Testis (tissue), 3 donors: ENCODE results near the gene CD1B. TPM values are rescaled to one million over a fixed set of nuclear protein-coding genes. Genes with fewer than 3 reads are reported as not detected.

ENCODE experiments used
- DNase-seq: peaks from one replicate; pipeline ENCODE4 v3.0.0-alpha.2; 2019
- H3K27ac ChIP-seq, 2 donors: fragments of 200-600 bp; sonication (generic); one replicate each; pipeline ENCODE4 v1.5.1; 2019
- H3K27me3 ChIP-seq: fragments of 200-600 bp; sonication (generic); one replicate; pipeline ENCODE4 v1.5.1; 2019
- H3K36me3 ChIP-seq: fragments of 200-600 bp; sonication (generic); one replicate; pipeline ENCODE4 v1.5.1; 2017; ENCODE audit warnings: low read depth; ENCODE audit errors: missing control alignments
- H3K4me1 ChIP-seq: fragments of 200-600 bp; sonication (generic); one replicate; pipeline ENCODE4 v1.5.1; 2019
- H3K4me3 ChIP-seq, 2 donors: fragments of 200-600 bp; sonication (generic); one replicate each; pipeline ENCODE4 v1.5.1; 2017 to 2019
- H3K9me3 ChIP-seq: fragments of 200-600 bp; sonication (generic); one replicate; pipeline ENCODE4 v1.5.1; 2017
- POLR2A ChIP-seq: fragments of 450-650 bp; IDR thresholded peaks from one replicate; pipeline ENCODE4 v1.6.1; 2017; ENCODE audit warnings: antibody characterized with exemption, mild to moderate bottlenecking, moderate library complexity
- WGBS, 2 donors: methylation state at CpG; one replicate each; pipeline ENCODE4 v1.1.5; 2018; 5-methylcytosine and 5-hydroxymethylcytosine counted together
- intact Hi-C: fragments of 100-400 bp; cut with DNase I; formaldehyde crosslinking; loops from one replicate; pipeline ENCODE4 v1.15.1; 2023; ENCODE audit warnings: low total_unique reads
- polyA plus RNA-seq: library from polyadenylated mRNA; stranded (reverse); fragments of 350-450 nt; fragmentation: Illumina TruSeq; extraction: RNeasy Lipid Tissue Mini Kit (QIAGEN cat#74804); gene quantifications from one replicate; pipeline ENCODE4 v1.2.3, GENCODE V29; 2014; ENCODE audit warnings: low read depth, low replicate concordance; ENCODE audit not compliant: insufficient read depth
- total RNA-seq, 2 donors: library from RNA; depleted of rRNA; stranded (reverse); fragments of >200 nt; gene quantifications; one replicate each; pipeline ENCODE4 v1.2.3, GENCODE V29; 2016
- TF ChIP-seq, protein P1 (sequence below), 3 experiments: fragments of 450-650 bp in 2 of 3; fragments of 200-600 bp in 1 of 3; sonication (generic) in 1 of 3; IDR thresholded peaks; one replicate each; pipeline ENCODE4 v1.5.1; 2016 to 2019; ENCODE audit warnings: antibody characterized with exemption in 3 of 3, mild to moderate bottlenecking in 2 of 3, moderate library complexity in 1 of 3

Gene CD1B
- total and polyA plus RNA-seq, 3 donors from 2014 or later = 0.30 TPM; not detected in 2

GRCh38 chr1:158323866-158324265 lies 7.5 kb downstream of the CD1B start:
- no peaks in the 10 kb centered on the region for H3K9me3 ChIP-seq
- DNase-seq = no peak
- no peak overlapping the region for H3K27ac ChIP-seq
- intact Hi-C loops = no loop called here
- H3K4me1 ChIP-seq = no peaks in the 10 kb centered on the region
- TF ChIP-seq, protein P1, sequence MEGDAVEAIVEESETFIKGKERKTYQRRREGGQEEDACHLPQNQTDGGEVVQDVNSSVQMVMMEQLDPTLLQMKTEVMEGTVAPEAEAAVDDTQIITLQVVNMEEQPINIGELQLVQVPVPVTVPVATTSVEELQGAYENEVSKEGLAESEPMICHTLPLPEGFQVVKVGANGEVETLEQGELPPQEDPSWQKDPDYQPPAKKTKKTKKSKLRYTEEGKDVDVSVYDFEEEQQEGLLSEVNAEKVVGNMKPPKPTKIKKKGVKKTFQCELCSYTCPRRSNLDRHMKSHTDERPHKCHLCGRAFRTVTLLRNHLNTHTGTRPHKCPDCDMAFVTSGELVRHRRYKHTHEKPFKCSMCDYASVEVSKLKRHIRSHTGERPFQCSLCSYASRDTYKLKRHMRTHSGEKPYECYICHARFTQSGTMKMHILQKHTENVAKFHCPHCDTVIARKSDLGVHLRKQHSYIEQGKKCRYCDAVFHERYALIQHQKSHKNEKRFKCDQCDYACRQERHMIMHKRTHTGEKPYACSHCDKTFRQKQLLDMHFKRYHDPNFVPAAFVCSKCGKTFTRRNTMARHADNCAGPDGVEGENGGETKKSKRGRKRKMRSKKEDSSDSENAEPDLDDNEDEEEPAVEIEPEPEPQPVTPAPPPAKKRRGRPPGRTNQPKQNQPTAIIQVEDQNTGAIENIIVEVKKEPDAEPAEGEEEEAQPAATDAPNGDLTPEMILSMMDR (IDR thresholded peaks at IDR 0.05) = no peak
- TF ChIP-seq POLR2A = no peak
- 15 to 69% methylated on average over 1 of the region's 1 CpG for WGBS, 2 donors
- no peak overlapping the region for H3K4me3 ChIP-seq
- H3K27me3 ChIP-seq = no peaks in the 10 kb centered on the region
- no peaks in the 10 kb centered on the region for H3K36me3 ChIP-seq

DNA sequence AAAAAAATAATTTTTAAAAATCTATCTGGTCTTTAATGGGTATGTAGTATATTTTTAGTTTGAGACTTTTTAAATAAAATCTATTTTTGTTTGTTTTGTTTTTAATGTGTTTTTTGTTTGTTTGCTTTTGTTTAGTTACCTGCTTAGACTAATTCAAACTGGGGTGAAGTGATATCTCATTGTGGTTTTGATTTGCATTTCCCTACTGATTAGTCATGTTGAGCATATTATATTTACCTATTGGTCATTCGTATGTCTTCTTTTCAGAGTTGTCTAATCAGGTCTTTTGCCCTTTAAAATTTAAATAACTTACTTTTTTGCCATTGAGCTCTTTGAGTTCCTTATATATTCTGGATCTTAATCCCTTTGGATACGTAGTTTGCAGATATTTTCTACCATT lies 20.3 kb downstream of the CD1B start:
- Histone ChIP-seq H3K4me3 (no peak overlapping the region), H3K9me3 (no peaks in the 10 kb centered on the region), H3K27me3 (no peaks in the 10 kb centered on the region), H3K27ac (no peak overlapping the region), H3K4me1 (no peaks in the 10 kb centered on the region), H3K36me3 (no peaks in the 10 kb centered on the region)
- no peak for TF ChIP-seq POLR2A
- TF ChIP-seq, protein P1 (IDR thresholded peaks at IDR 0.05) = no peak
- intact Hi-C loops = no loop called here
- 75 to 80% methylated on average over 2 of the region's 2 CpGs for WGBS, 2 donors
- DNase-seq = no peak

DNA sequence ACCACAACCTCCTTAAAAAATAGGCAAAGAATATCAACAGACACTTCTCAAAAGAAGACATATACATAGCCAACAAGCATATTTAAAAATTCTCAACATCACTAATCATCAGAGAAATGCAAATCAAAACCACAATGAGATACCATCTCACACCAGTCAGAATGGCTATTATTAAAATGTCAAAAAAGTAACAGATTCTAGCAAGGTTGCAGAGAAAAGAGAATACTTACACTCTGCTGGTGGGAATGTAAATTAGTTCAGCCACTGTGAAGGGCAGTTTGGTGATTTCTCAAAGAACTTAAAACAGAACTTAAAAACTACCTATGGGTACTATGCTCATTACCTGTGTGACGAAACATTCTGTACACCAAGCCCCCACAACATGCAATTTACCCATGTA lies 20.7 kb downstream of the CD1B start:
- 82 to 90% methylated on average over 1 of the region's 1 CpG for WGBS, 2 donors
- H3K27ac ChIP-seq = no peak overlapping the region

DNA sequence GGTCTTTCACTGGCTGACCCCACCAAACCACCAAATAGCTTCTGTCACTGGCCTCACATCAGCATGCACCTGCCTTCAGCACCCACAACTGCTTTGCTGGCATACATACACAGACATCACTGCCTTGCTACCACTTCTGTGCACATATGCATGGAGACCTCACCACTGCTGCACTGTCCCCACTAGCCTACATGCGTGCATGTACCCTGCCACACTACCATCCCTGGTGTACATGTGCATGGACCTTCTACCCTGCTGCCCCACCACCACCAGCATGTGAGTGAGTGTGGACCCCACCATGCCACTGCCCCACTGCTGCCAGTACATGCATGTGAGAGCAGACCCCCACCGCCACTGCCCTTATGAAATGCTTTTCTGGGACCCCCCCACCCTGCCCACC lies 35.5 kb downstream of the CD1B start:
- intact Hi-C loops = no loop called here
- no peaks in the 10 kb centered on the region for H3K36me3 ChIP-seq
- 97 to 100% methylated on average over 1 to 2 of the region's 2 CpGs for WGBS, 2 donors
- no peaks in the 10 kb centered on the region for H3K4me1 ChIP-seq
- TF ChIP-seq POLR2A = no peak
- TF ChIP-seq, protein P1 (IDR thresholded peaks at IDR 0.05) = no peak
- no peak for DNase-seq
- H3K27me3 ChIP-seq = no peaks in the 10 kb centered on the region
- no peaks in the 10 kb centered on the region for H3K9me3 ChIP-seq
- no peak overlapping the region for H3K4me3 ChIP-seq
- no peak overlapping the region for H3K27ac ChIP-seq

More for the DNA sequence above, 20.7 kb downstream of the CD1B start:
- Histone ChIP-seq H3K4me3 (no peak overlapping the region), H3K27me3 (no peaks in the 10 kb centered on the region), H3K4me1 (no peaks in the 10 kb centered on the region), H3K9me3 (no peaks in the 10 kb centered on the region), H3K36me3 (no peaks in the 10 kb centered on the region)
- no peak for DNase-seq
- TF ChIP-seq POLR2A = no peak
- TF ChIP-seq, protein P1 (IDR thresholded peaks at IDR 0.05) = no peak
- intact Hi-C loops = no loop called here

DNA sequence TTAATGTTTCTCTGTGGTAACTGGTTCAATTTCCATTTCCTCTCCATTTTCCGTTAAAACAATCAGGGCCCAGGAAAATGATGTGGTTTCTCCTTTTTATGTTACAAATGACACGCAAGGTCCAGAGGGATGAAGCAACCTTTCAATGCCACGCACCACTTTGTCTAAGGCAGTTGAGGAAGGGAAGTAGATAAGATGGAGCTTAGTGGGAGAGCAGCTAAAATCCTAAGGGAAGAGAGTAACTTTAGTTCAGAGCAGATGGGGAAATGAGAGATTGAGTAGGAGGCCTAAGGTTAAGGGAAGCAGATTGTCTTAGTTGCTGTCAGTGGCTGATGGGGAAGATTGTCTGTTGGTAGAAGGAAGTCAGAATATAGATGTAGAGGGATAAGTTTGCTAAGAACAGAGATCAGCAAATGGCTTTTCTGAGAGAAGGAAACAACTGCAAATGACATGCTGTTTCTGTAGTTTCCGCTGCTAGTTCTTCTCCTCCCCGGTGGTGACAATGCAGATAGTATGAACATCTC lies 40.9 kb downstream of the CD1B start:
- Histone ChIP-seq H3K27me3 (no peaks in the 10 kb centered on the region), H3K36me3 (no peaks in the 10 kb centered on the region), H3K4me3 (no peak overlapping the region), H3K9me3 (no peaks in the 10 kb centered on the region), H3K27ac (no peak overlapping the region), H3K4me1 (no peaks in the 10 kb centered on the region)
- 80 to 82% methylated on average over 5 of the region's 5 CpGs for WGBS, 2 donors
- no peak for TF ChIP-seq POLR2A
- TF ChIP-seq, protein P1 (IDR thresholded peaks at IDR 0.05) = no peak
- intact Hi-C loops = no loop called here
- no peak for DNase-seq
